Lung (tissue), 12 donors: ENCODE measurements around the gene RAD52. TPM values are rescaled to one million over a fixed set of nuclear protein-coding genes. Genes with fewer than 3 reads are reported as not detected.

ENCODE experiments used
- ATAC-seq: fragments of 200-7000 bp; cut with Tn5 transposase; one replicate; pipeline ENCODE4 v1.9.1; 2020; ENCODE audit warnings: moderate number of reproducible peaks; ENCODE audit not compliant: insufficient read depth, low FRiP score
- DNase-seq, 3 donors: peaks; one replicate each; pipeline ENCODE4 v3.0.0-alpha.2; 2013 to 2017
- H3K27ac ChIP-seq, 2 donors: one replicate each; pipeline ENCODE4 v1.5.1; 2013; ENCODE audit warnings: mild to moderate bottlenecking in 2 of 2, moderate library complexity in 2 of 2, control low read depth in 1 of 2, inconsistent platforms in 1 of 2, low read depth in 1 of 2, low read length in 1 of 2
- H3K27me3 ChIP-seq, 3 donors: one replicate each; pipeline ENCODE4 v1.5.1; 2013; ENCODE audit warnings: low read length in 2 of 3; ENCODE audit not compliant: control insufficient read depth in 3 of 3, insufficient read depth in 3 of 3
- H3K36me3 ChIP-seq, 4 donors: one replicate each; pipeline ENCODE4 v1.5.1; 2013; ENCODE audit warnings: low read length in 4 of 4, mild to moderate bottlenecking in 1 of 4, moderate library complexity in 1 of 4; ENCODE audit not compliant: control insufficient read depth in 4 of 4, insufficient read depth in 4 of 4
- H3K4me1 ChIP-seq, 5 donors: one replicate each; pipeline ENCODE4 v1.5.1; 2013; ENCODE audit warnings: low read length in 5 of 5, mild to moderate bottlenecking in 2 of 5, moderate library complexity in 1 of 5; ENCODE audit not compliant: control insufficient read depth in 5 of 5, insufficient read depth in 5 of 5
- H3K4me3 ChIP-seq: one replicate; pipeline ENCODE4 v1.5.1; 2013; ENCODE audit warnings: mild to moderate bottlenecking, control low read depth, moderate library complexity
- H3K9ac ChIP-seq, 2 donors: one replicate each; pipeline ENCODE4 v1.5.1; 2013; ENCODE audit warnings: low read length in 2 of 2, control low read depth in 1 of 2; ENCODE audit not compliant: insufficient read depth in 1 of 2
- H3K9me3 ChIP-seq, 4 donors: one replicate each; pipeline ENCODE4 v1.5.1; 2013; ENCODE audit warnings: low read length in 3 of 4, mild to moderate bottlenecking in 1 of 4, moderate library complexity in 1 of 4; ENCODE audit not compliant: control insufficient read depth in 4 of 4, insufficient read depth in 3 of 4
- WGBS, 2 donors: extraction: QIAGEN DNeasy Blood & Tissue Kit; methylation state at CpG; one replicate each; pipeline ENCODE4 v1.1.7; 2013; 5-methylcytosine and 5-hydroxymethylcytosine counted together
- polyA plus RNA-seq, 2 donors: library from polyadenylated mRNA; stranded (reverse); fragments of 200-250 nt; gene quantifications; one replicate each; pipeline ENCODE4 v1.2.1, GENCODE V29; 2013
- total RNA-seq, 2 donors: library from RNA; depleted of rRNA in 1 of 2; stranded (reverse); fragments of >200 nt in 1 of 2; gene quantifications; one replicate each; pipeline ENCODE4 v1.2.1, GENCODE V29; 2014 to 2021
- TF ChIP-seq, protein P1 (sequence below): IDR thresholded peaks from 2 replicates; pipeline ENCODE4 v1.5.1; 2012; ENCODE audit warnings: mild to moderate bottlenecking; ENCODE audit errors: control extremely low read depth, extremely low read depth
- donor health status: control.
- donor health status: control.
- donor health status: Bipolar disorder and iron deficiency.
- donor health status: healthy.
- donor health status: DM: yes; HTN: yes; CAD: no.

The RAD52 gene
- total and polyA plus RNA-seq, 4 donors: 4.3 to 36.8 (median 8.0) TPM

DNA sequence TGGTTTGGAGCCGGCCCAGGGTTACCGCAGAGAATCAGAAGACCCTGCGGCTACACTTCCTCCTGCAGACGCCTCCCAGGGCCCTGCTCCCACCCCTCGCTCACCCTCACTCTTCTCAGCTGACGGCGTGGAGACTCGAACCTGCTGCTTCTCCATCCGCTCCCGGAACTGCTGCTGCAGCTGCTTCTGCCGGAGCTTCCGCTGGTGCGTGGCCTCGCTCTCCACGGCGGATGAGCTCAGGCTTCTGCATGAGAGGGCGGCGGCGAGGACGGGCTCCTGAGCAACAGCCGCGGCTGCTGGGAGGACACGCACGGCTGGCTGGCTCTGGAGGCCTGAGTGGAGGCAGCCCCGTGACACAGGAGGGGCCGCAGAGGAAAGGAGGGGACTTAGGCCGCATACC is 33.3 kb downstream of the RAD52 start:
- H3K9ac ChIP-seq: no peak overlapping the region
- no peaks in the 10 kb centered on the region for H3K9me3 ChIP-seq
- no peak for ATAC-seq
- H3K36me3 ChIP-seq: peaks cover 31 to 42% (median 36%) of the 10 kb centered on the region in 4 donors
- TF ChIP-seq, protein P1, sequence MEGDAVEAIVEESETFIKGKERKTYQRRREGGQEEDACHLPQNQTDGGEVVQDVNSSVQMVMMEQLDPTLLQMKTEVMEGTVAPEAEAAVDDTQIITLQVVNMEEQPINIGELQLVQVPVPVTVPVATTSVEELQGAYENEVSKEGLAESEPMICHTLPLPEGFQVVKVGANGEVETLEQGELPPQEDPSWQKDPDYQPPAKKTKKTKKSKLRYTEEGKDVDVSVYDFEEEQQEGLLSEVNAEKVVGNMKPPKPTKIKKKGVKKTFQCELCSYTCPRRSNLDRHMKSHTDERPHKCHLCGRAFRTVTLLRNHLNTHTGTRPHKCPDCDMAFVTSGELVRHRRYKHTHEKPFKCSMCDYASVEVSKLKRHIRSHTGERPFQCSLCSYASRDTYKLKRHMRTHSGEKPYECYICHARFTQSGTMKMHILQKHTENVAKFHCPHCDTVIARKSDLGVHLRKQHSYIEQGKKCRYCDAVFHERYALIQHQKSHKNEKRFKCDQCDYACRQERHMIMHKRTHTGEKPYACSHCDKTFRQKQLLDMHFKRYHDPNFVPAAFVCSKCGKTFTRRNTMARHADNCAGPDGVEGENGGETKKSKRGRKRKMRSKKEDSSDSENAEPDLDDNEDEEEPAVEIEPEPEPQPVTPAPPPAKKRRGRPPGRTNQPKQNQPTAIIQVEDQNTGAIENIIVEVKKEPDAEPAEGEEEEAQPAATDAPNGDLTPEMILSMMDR: no peak
- 70 to 89% methylated on average over 27 of the region's 27 CpGs for WGBS, 2 donors
- H3K4me3 ChIP-seq: no peak overlapping the region
- H3K27me3 ChIP-seq: no peaks in the 10 kb centered on the region
- no peak for DNase-seq
- H3K27ac ChIP-seq: no peak overlapping the region
- H3K4me1 ChIP-seq: peaks cover 0 to 8% (median 0%) of the 10 kb centered on the region in 5 donors

DNA sequence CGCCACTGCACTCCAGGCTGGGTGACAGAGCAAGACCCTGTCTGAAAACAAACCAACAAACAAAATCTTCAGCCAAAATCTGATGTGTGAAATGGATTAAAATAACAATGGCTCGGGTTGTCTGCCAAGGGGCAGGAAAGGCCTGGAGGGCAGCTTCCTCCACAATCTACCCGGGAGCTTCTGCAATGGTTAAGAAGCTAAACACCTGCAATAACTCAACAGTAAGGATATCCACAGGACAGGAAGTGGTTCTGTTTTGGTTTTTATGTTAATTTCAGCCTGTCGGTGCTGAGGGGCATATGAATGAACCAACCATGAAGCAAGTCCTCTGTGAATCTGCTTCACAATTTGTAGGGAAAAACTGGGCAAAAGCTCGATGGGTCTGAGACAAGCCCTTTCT is 34.4 kb downstream of the RAD52 start:
- Histone ChIP-seq H3K4me1 (peaks cover 0 to 8% (median 0%) of the 10 kb centered on the region in 5 donors), H3K27ac (no peak overlapping the region), H3K9ac (no peak overlapping the region), H3K36me3 (peaks cover 32 to 46% (median 38%) of the 10 kb centered on the region in 4 donors), H3K4me3 (no peak overlapping the region), H3K9me3 (no peaks in the 10 kb centered on the region), H3K27me3 (no peaks in the 10 kb centered on the region)
- 31 to 50% methylated on average over 5 of the region's 5 CpGs for WGBS, 2 donors
- DNase-seq (no peak), ATAC-seq (no peak)
- TF ChIP-seq, protein P1: no peak

DNA sequence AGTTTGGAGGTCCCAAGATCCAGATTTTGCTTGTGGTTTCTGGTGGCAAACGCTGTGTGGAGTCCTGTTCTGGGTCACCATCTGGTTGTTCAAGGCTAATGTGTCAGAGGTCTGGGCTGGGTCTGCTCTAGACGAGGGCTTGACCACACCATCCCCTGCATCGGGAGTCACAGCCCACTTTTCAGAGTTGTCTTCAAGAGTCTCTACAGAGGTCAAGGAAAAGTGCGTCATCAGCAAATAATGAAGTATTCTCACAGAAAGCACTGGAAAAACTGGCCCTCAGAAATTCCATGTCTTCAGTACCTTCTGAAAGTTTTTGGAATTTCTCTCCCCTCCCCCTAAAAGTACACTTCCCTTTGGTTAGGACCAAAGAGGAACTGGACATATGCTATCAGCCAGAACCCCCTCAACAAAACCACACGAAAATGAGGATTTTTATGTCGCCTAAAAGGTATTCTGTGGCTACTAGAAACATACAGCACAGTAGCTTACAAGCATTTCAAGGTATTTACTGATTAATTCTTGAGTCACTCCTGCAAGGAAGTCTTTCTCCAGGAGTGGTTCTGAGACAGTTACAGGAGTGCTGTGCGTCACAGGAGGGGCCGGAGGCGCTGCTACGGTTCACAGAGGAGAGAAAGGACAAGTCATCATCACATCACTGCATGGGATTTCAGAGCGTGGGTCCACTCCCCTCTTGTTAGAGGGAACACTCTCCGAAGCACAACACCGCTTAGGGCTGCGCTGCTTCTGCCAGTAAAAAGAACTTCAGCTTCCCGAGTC is 35.4 kb downstream of the RAD52 start:
- ATAC-seq: no peak
- Histone ChIP-seq H3K36me3 (peaks cover 32 to 47% (median 39%) of the 10 kb centered on the region in 4 donors), H3K4me1 (peaks cover 0 to 12% (median 0%) of the 10 kb centered on the region in 5 donors), H3K27ac (no peak overlapping the region), H3K27me3 (no peaks in the 10 kb centered on the region), H3K9me3 (no peaks in the 10 kb centered on the region), H3K9ac (no peak overlapping the region), H3K4me3 (no peak overlapping the region)
- no peak for DNase-seq
- TF ChIP-seq, protein P1: no peak
- WGBS, 2 donors: 58 to 77% methylated on average over 15 of the region's 15 CpGs
